GM19438 (cell line): ENCODE data around the gene SEC24C.
"Not testable (repeated sequence)": the region's sequence is repeated elsewhere in the genome, so short reads cannot be mapped to it uniquely, and the experiment has no call there.

Experiments used
- ATAC-seq: cut with Tn5 transposase; IDR thresholded peaks from one replicate; pipeline ENCODE4 v1.9.1; 2021; ENCODE audit warnings: low read depth; ENCODE audit not compliant: unreplicated experiment

SEC24C gene

GRCh38 chr10:73790886-73791625 is 46.9 kb downstream of the SEC24C start:
- no peak for ATAC-seq

GRCh38 chr10:73791871-73792400 is 47.8 kb downstream of the SEC24C start:
- ATAC-seq, result no peak

GRCh38 chr10:73793456-73793855 is 49.3 kb downstream of the SEC24C start:
- ATAC-seq, result no peak

- ATAC-seq, result not testable (repeated sequence)
Measured at GRCh38 chr10:73795491-73795890, 51.3 kb downstream of the SEC24C start.

- ATAC-seq, result not testable (repeated sequence)
Measured at GRCh38 chr10:73796035-73796434, 51.9 kb downstream of the SEC24C start.

- no peak for ATAC-seq
Measured at GRCh38 chr10:73796766-73797165, 52.6 kb downstream of the SEC24C start.

GRCh38 chr10:73797324-73798025 is 53.3 kb downstream of the SEC24C start:
- ATAC-seq, result no peak

- ATAC-seq, result no peak
Measured at GRCh38 chr10:73798087-73798486, 53.9 kb downstream of the SEC24C start.

- ATAC-seq, result no peak
Measured at GRCh38 chr10:73798927-73799560, 54.9 kb downstream of the SEC24C start.

- no peak for ATAC-seq
Measured at GRCh38 chr10:73799899-73800559, 55.9 kb downstream of the SEC24C start.

- ATAC-seq, result no peak
Measured at GRCh38 chr10:73800560-73801252, 56.5 kb downstream of the SEC24C start.

GRCh38 chr10:73801253-73801590 is 57.0 kb downstream of the SEC24C start:
- no peak for ATAC-seq

GRCh38 chr10:73802276-73802991 is 58.3 kb downstream of the SEC24C start:
- no peak for ATAC-seq

- no peak for ATAC-seq
Measured at GRCh38 chr10:73803680-73804286, 59.6 kb downstream of the SEC24C start.

GRCh38 chr10:73806176-73806950 is 62.2 kb downstream of the SEC24C start:
- ATAC-seq, result no peak

GRCh38 chr10:73807471-73807870 is 63.3 kb downstream of the SEC24C start:
- ATAC-seq, result no peak

GRCh38 chr10:73808021-73808815 is 64.0 kb downstream of the SEC24C start:
- ATAC-seq, result no peak
